Measurements from ENCODE around the gene RXRB.

The RXRB gene

DNA sequence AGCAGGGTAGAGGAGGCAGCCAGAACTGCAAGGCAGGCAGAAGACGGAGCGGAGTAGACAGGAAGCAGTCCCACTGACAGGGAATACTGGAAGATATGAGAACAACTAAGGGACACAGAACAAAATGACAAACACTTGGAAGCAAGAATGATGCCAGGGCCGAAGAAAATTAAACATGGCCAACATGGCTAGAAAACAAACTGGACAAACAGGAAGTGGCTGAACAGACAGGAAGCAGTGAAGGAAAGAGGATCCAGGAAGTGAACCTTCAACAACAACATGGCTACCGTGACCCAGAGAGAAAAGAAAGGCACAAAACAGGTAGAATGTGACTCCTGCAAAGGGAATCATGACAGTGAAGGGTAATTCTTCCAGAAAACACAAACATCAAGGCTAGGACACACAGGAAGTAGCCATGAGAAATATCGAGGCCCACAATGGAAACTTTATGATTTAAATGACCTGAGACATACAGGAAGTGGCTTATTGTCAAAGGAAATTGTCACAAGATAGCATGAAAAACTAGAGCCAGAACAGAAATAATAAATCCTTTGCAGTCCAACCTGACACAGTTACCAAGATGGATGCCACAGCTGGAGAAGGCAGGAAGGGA lies 17.3 kb downstream of the RXRB start:
- no peak overlapping the region for H3K4me3 ChIP-seq (ENCODE audit: low read length)
- TF ChIP-seq, protein P1, sequence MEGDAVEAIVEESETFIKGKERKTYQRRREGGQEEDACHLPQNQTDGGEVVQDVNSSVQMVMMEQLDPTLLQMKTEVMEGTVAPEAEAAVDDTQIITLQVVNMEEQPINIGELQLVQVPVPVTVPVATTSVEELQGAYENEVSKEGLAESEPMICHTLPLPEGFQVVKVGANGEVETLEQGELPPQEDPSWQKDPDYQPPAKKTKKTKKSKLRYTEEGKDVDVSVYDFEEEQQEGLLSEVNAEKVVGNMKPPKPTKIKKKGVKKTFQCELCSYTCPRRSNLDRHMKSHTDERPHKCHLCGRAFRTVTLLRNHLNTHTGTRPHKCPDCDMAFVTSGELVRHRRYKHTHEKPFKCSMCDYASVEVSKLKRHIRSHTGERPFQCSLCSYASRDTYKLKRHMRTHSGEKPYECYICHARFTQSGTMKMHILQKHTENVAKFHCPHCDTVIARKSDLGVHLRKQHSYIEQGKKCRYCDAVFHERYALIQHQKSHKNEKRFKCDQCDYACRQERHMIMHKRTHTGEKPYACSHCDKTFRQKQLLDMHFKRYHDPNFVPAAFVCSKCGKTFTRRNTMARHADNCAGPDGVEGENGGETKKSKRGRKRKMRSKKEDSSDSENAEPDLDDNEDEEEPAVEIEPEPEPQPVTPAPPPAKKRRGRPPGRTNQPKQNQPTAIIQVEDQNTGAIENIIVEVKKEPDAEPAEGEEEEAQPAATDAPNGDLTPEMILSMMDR (conservative IDR thresholded peaks at IDR 0.05; ENCODE audit: low read depth, low read length): no peak
- DNase-seq (ENCODE audit: low read depth): no peak

DNA sequence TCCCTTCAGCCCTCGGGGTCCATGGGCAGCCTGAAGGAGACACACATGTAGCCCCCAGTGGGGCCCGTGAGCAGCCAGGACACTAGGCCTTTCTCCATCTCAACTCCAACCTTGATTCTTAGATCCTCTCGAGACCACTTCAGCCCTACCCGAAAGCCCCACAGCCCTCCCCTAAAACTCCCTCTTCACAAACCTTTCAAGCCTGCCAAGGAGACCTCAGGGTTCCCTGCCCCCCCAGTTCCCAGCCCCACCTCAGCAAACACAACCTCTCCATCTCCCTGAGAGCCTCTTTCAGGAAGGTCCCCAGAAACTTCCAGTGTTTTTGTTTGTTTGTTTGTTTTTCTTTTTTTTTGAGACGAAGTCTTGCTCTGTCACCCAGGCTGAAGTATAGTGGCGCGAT lies 19.3 kb downstream of the RXRB start:
- no peak overlapping the region for H3K4me3 ChIP-seq (ENCODE audit: low read length)
- DNase-seq (ENCODE audit: low read depth): no peak
- TF ChIP-seq, protein P1 (conservative IDR thresholded peaks at IDR 0.05; ENCODE audit: low read depth, low read length): no peak

DNA sequence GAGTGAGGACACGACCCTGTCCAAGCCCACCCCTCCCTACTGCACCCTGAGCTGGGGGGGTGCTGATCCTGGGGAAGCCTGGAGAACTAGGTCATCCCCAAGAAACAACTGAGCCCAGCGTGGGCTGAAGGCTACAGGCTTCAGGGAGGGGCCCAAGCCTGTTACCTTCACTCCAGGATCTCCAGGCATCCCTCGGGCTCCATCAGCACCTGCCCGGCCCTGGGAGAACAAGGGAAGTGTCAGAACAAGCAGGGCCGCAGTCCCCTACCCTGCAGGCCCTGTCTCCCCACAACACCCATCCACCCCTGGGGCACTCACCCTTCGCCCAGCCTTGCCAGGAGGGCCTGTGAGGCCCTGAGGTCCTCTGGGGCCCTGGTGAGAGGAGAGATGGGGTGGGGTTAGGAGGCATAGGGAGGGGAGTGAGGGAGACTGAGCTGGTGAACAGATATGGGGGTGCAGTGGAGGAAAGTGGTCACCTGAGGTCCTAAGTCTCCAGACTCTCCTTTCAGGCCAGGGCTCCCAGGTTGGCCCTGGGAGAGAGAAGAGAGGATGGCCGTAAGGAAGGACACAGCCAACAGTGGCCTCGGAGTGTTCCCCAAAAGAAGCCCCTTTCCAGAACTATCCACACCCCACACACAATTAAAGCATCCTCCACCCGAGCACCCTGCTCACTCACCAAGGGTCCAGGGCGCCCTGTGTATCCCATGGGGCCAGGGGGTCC lies 21.6 kb downstream of the RXRB start:
- H3K4me3 ChIP-seq (ENCODE audit: low read length): no peak overlapping the region
- TF ChIP-seq, protein P1 (conservative IDR thresholded peaks at IDR 0.05; ENCODE audit: low read depth, low read length): no peak
- DNase-seq (ENCODE audit: low read depth): no peak

DNA sequence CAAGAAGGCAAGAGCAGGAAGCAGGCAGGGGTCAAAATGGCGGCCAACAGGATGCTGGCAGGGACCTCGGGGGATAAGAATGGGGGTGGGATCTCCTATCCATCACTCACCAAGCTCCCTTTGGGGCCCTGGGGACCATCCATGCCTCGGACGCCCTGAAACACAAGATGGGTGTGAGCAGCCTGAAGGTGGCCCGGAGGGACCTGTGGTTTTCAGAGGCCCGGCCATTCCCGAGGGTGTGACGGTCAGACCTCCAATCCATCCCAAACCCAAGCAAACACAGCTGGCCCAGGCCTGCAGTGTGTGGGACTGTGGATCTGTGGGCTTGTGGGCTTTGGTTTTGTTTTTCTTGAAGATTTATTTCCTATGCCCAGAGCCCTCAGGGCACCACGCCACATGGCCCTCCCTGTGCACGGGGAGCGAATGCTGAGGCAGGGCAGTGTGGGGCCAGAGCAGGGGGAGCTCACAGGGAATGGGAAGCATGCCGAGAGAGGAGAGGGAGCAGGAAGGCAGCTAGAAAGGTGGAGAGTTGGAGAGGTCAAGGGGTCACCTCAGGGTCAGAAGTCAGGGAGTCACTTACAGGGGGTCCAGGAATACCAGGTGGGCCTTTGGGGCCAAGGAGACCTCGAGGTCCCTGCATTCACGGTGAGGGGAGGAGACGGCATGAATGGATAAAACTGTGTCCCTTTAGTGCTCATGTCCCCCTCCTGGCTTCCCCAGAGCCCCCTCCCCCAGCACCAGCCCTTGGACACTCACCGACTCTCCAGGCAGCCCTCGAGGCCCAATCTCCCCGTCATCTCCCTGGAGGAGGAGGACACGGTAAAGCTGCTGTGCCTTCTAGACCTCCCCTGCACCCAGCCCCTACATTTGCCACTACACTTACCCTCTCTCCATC lies 22.7 kb downstream of the RXRB start:
- DNase-seq (ENCODE audit: low read depth): no peak
- TF ChIP-seq, protein P1 (conservative IDR thresholded peaks at IDR 0.05; ENCODE audit: low read depth, low read length): no peak

DNA sequence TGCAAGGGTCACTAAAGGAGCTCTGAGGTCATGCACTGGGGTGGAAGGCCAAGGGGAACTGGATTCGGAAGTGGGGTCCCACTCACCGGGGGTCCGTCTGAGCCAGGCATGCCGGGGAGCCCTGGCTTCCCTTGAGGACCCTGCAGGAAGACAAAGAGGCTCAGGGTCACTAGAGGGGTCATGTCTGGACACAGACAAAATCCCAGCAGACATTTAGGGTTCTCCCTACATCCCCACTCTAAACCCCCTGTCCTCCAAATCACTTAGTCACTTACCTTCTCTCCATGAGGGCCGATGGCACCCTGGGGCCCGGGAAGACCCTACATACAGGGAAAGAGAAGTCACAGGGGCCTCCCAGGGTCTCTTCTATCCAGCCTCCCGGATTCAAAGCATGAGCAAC lies 23.6 kb downstream of the RXRB start:
- DNase-seq (ENCODE audit: low read depth): no peak
- TF ChIP-seq, protein P1 (conservative IDR thresholded peaks at IDR 0.05; ENCODE audit: low read depth, low read length): no peak

More for the DNA sequence above, 22.7 kb downstream of the RXRB start:
- H3K4me3 ChIP-seq (ENCODE audit: low read length): no peak overlapping the region

DNA sequence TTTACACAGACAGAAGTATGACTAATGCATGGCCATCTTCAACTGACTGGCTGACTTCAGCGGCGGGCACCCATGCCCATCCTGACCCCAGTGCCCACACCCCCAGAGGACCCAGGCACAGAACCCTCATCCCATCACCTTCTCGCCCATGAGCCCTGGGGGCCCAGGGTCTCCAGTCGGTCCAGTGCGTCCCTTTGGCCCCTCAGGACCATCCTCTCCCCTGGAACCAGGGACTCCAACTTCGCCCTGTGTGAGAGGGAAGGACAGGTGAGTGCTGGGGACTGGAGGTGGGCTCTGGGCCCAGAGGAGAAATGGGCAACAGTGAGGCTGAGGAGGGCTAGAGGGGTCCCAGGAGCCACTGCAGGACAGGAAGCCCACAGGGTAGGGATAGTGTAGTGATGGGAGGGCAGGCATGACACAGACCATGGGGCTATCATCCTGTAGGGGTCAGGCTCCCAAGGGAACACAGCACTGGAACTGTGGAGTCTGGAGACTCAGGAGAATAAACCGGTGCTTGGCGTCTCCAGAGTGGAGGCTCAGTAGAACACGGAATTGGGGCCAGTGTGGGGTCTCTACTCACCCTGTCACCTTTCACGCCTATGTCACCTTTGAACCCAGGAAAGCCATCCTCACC lies 24.9 kb downstream of the RXRB start:
- TF ChIP-seq, protein P1 (conservative IDR thresholded peaks at IDR 0.05; ENCODE audit: low read depth, low read length): peak; percentile 11
- DNase-seq (ENCODE audit: low read depth): no peak
- H3K4me3 ChIP-seq (ENCODE audit: low read length): no peak overlapping the region

More for the DNA sequence above, 23.6 kb downstream of the RXRB start:
- H3K4me3 ChIP-seq (ENCODE audit: low read length): no peak overlapping the region

All from retinal pigment epithelial cell (primary cell).